IPS-15b (cell line): ENCODE results near the gene PYCARD.
"Not testable (repeated sequence)": the region's sequence is repeated elsewhere in the genome, so short reads cannot be mapped to it uniquely, and the experiment has no call there.

Experiments used
- H3K27me3 ChIP-seq: one replicate; pipeline ENCODE4 v1.6.1; 2013; ENCODE audit warnings: low read length; ENCODE audit not compliant: control insufficient read depth, insufficient read depth
- H3K36me3 ChIP-seq: one replicate; pipeline ENCODE4 v1.6.1; 2013; ENCODE audit warnings: low read length; ENCODE audit not compliant: control insufficient read depth, insufficient read depth
- H3K4me1 ChIP-seq: one replicate; pipeline ENCODE4 v1.6.1; 2013; ENCODE audit warnings: mild to moderate bottlenecking, low read length; ENCODE audit not compliant: control insufficient read depth, insufficient read depth
- H3K4me3 ChIP-seq: one replicate; pipeline ENCODE4 v1.5.1; 2013; ENCODE audit warnings: low read depth, low read length
- H3K9ac ChIP-seq: one replicate; pipeline ENCODE4 v1.6.1; 2013; ENCODE audit warnings: low read depth, mild to moderate bottlenecking, low read length
- H3K9me3 ChIP-seq: one replicate; pipeline ENCODE4 v1.6.1; 2013; ENCODE audit warnings: mild to moderate bottlenecking, low read length; ENCODE audit not compliant: control insufficient read depth, insufficient read depth

PYCARD gene

GRCh38 chr16:31186176-31186575 is 16.4 kb downstream of the PYCARD start:
- Histone ChIP-seq H3K4me1 (peaks cover 3% of the 10 kb centered on the region), H3K4me3 (no peak overlapping the region), H3K27me3 (no peaks in the 10 kb centered on the region), H3K36me3 (peaks cover 86% of the 10 kb centered on the region), H3K9me3 (no peaks in the 10 kb centered on the region), H3K9ac (no peak overlapping the region)

GRCh38 chr16:31185339-31185738 is 17.2 kb downstream of the PYCARD start:
- H3K27me3 ChIP-seq, result no peaks in the 10 kb centered on the region
- H3K9ac ChIP-seq, result no peak overlapping the region
- no peaks in the 10 kb centered on the region for H3K9me3 ChIP-seq
- peaks cover 3% of the 10 kb centered on the region for H3K4me1 ChIP-seq
- H3K4me3 ChIP-seq, result no peak overlapping the region
- H3K36me3 ChIP-seq, result peaks cover 79% of the 10 kb centered on the region

- Histone ChIP-seq H3K36me3 (peaks cover 74% of the 10 kb centered on the region), H3K27me3 (no peaks in the 10 kb centered on the region), H3K4me1 (peaks cover 3% of the 10 kb centered on the region), H3K4me3 (no peak overlapping the region), H3K9ac (no peak overlapping the region), H3K9me3 (no peaks in the 10 kb centered on the region)
These were observed 17.7 kb downstream of the PYCARD start for GRCh38 chr16:31184888-31185287.

GRCh38 chr16:31183432-31184428 is 18.8 kb downstream of the PYCARD start:
- H3K9ac ChIP-seq, result no peak overlapping the region
- H3K27me3 ChIP-seq, result no peaks in the 10 kb centered on the region
- no peaks in the 10 kb centered on the region for H3K9me3 ChIP-seq
- H3K4me1 ChIP-seq, result peaks cover 3% of the 10 kb centered on the region
- H3K36me3 ChIP-seq, result peaks cover 63% of the 10 kb centered on the region
- no peak overlapping the region for H3K4me3 ChIP-seq

- peak overlapping the region; percentile 96 for H3K4me3 ChIP-seq
- peak overlapping the region; percentile 56 for H3K9ac ChIP-seq
- H3K4me1 ChIP-seq, result peaks cover 3% of the 10 kb centered on the region
- peaks cover 50% of the 10 kb centered on the region for H3K36me3 ChIP-seq
- H3K27me3 ChIP-seq, result no peaks in the 10 kb centered on the region
- no peaks in the 10 kb centered on the region for H3K9me3 ChIP-seq
These were observed 20.2 kb downstream of the PYCARD start for GRCh38 chr16:31182391-31182790.

- no peaks in the 10 kb centered on the region for H3K27me3 ChIP-seq
- peak overlapping the region; percentile 98 for H3K9ac ChIP-seq
- peak overlapping the region; percentile 96 for H3K4me3 ChIP-seq
- H3K4me1 ChIP-seq, result peaks cover 3% of the 10 kb centered on the region
- peaks cover 39% of the 10 kb centered on the region for H3K36me3 ChIP-seq
- no peaks in the 10 kb centered on the region for H3K9me3 ChIP-seq
These were observed 21.3 kb downstream of the PYCARD start for GRCh38 chr16:31181102-31181830.

- Histone ChIP-seq H3K4me1 (peaks cover 3% of the 10 kb centered on the region), H3K27me3 (no peaks in the 10 kb centered on the region), H3K9ac (peak within 1 kb of the TSS; percentile 98), H3K36me3 (peaks cover 26% of the 10 kb centered on the region), H3K9me3 (no peaks in the 10 kb centered on the region), H3K4me3 (peak within 1 kb of the TSS; percentile 96)
These were observed 22.7 kb downstream of the PYCARD start, which contains the start of gene FUS for GRCh38 chr16:31179747-31180459. Gene FUS (plus strand): TSS chr16:31180139. CDS start chr16:31180215, 76 bp downstream.

GRCh38 chr16:31179219-31179746 is 23.3 kb downstream of the PYCARD start:
- Histone ChIP-seq H3K9me3 (no peaks in the 10 kb centered on the region), H3K4me3 (peak overlapping the region; percentile 96), H3K36me3 (peaks cover 20% of the 10 kb centered on the region), H3K4me1 (peaks cover 3% of the 10 kb centered on the region), H3K9ac (peak overlapping the region; percentile 48), H3K27me3 (no peaks in the 10 kb centered on the region)

- H3K36me3 ChIP-seq, result no peaks in the 10 kb centered on the region
- H3K9me3 ChIP-seq, result no peaks in the 10 kb centered on the region
- H3K27me3 ChIP-seq, result no peaks in the 10 kb centered on the region
- no peaks in the 10 kb centered on the region for H3K4me1 ChIP-seq
- no peak overlapping the region for H3K9ac ChIP-seq
- H3K4me3 ChIP-seq, result no peak overlapping the region
These were observed 25.4 kb downstream of the PYCARD start for GRCh38 chr16:31177136-31177535.

- H3K9me3 ChIP-seq, H3K4me3 ChIP-seq, H3K9ac ChIP-seq, H3K4me1 ChIP-seq, H3K36me3 ChIP-seq, H3K27me3 ChIP-seq: not testable (repeated sequence)
These were observed 32.5 kb downstream of the PYCARD start for GRCh38 chr16:31170048-31170447.

- Histone ChIP-seq H3K36me3 (no peaks in the 10 kb centered on the region), H3K9me3 (no peaks in the 10 kb centered on the region), H3K4me3 (no peak overlapping the region), H3K27me3 (no peaks in the 10 kb centered on the region), H3K9ac (no peak overlapping the region), H3K4me1 (peaks cover 2% of the 10 kb centered on the region)
These were observed 33.7 kb downstream of the PYCARD start for GRCh38 chr16:31168848-31169247.
